Left kidney (tissue), 2 donors: ENCODE measurements around the gene IGFBP4. TPM values are rescaled to one million over a fixed set of nuclear protein-coding genes. Genes with fewer than 3 reads are reported as not detected.

Experiments used
- DNase-seq: peaks from one replicate; pipeline ENCODE4 v3.0.0-alpha.2; 2013
- polyA plus RNA-seq: library from polyadenylated mRNA; unstranded; fragments of 120-200 nt; gene quantifications from one replicate; pipeline ENCODE4 v1.2.1, GENCODE V29; 2013; ENCODE audit not compliant: insufficient read length

The IGFBP4 gene
- polyA plus RNA-seq, 1 donor, result 305 TPM

GRCh38 chr17:40470932-40471828 lies 27.9 kb downstream of the IGFBP4 start:
- no peak for DNase-seq

- DNase-seq, result no peak
These were observed 28.8 kb downstream of the IGFBP4 start for GRCh38 chr17:40471846-40472732.

- DNase-seq, result no peak
These were observed 29.6 kb downstream of the IGFBP4 start for GRCh38 chr17:40472733-40473452.

- DNase-seq, result no peak
These were observed 30.5 kb downstream of the IGFBP4 start for GRCh38 chr17:40473573-40474365.

- DNase-seq, result peak; percentile 50
These were observed 31.3 kb downstream of the IGFBP4 start for GRCh38 chr17:40474419-40475002.

- DNase-seq, result no peak
These were observed 32.1 kb downstream of the IGFBP4 start for GRCh38 chr17:40475234-40475908.

- no peak for DNase-seq
These were observed 34.5 kb downstream of the IGFBP4 start for GRCh38 chr17:40477796-40478195.

GRCh38 chr17:40478486-40478885 lies 35.2 kb downstream of the IGFBP4 start:
- DNase-seq, result no peak

GRCh38 chr17:40479754-40480480 lies 36.7 kb downstream of the IGFBP4 start:
- no peak for DNase-seq

GRCh38 chr17:40480501-40481003 lies 37.3 kb downstream of the IGFBP4 start:
- no peak for DNase-seq

- no peak for DNase-seq
These were observed 37.9 kb downstream of the IGFBP4 start for GRCh38 chr17:40481106-40481505.

- no peak for DNase-seq
These were observed 39.5 kb downstream of the IGFBP4 start for GRCh38 chr17:40482722-40483121.

- no peak for DNase-seq
These were observed 40.4 kb downstream of the IGFBP4 start for GRCh38 chr17:40483679-40484078.

- DNase-seq, result no peak
These were observed 41.2 kb downstream of the IGFBP4 start for GRCh38 chr17:40484285-40484972.

GRCh38 chr17:40484973-40485530 lies 41.8 kb downstream of the IGFBP4 start:
- DNase-seq, result no peak

GRCh38 chr17:40485851-40486521 lies 42.7 kb downstream of the IGFBP4 start:
- DNase-seq, result no peak

- DNase-seq, result no peak
These were observed 43.5 kb downstream of the IGFBP4 start for GRCh38 chr17:40486522-40487370.
